GM12865 (cell line): ENCODE results near the gene ELL.

Experiments used
- DNase-seq: peaks from one replicate; pipeline ENCODE4 v3.0.0; 2010; ENCODE audit warnings: low read depth
- H3K4me3 ChIP-seq: 2 replicates; pipeline ENCODE4 v1.5.1; 2011; ENCODE audit warnings: mild to moderate bottlenecking, low read depth, low read length, control low read depth
- CTCF ChIP-seq: IDR thresholded peaks from 2 replicates; pipeline ENCODE4 v1.5.1; 2011; ENCODE audit warnings: low read length, control low read depth, low read depth, inconsistent platforms; ENCODE audit not compliant: insufficient read depth; ENCODE audit errors: missing control alignments

The ELL gene

GRCh38 chr19:18504886-18505610, 16.8 kb downstream of the ELL start:
- DNase-seq, result no peak
- no peak for TF ChIP-seq CTCF
- no peak overlapping the region for H3K4me3 ChIP-seq

DNA sequence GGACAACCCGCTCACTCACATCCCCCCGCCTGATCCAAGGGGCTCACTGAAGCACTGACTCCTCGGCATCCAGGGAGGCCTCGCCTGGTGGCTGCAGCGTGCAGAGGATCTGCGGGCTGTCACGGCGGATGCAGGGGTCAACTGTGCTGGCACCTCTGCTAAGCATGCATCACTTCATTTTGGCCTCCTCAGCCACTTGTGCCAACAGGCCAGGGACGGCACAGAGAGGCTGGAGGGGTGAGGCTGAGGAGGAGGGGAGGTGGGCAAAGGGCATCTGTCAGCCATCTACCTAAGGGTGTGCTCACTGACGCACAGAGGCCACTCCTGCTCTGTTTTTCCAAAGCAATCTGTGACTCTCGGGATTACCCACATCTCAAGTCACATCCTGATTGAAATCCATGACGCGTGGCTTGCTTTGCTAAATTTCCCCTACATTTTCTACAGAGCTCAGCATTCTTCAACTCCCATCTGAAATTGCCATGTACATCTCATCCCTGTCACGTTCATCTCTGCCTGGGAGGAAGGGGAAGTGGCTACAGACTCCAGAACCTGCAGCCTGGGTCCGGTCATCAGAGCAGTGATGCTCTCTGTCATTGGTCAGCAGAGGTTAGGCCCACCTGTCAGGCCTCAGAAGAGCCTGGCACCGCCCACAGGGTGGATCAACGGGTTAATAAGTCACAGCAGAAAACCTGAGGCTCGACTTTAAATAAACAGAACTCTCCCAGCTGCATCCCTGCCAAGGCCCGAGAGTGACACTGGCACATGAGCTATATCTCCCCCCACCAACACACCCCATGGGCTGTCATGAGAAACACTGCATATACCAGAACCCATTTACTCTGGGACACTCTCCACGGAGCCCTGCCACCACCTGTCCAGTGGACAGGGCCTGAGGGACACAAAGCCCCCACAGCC, 17.6 kb downstream of the ELL start:
- no peak for TF ChIP-seq CTCF
- no peak for DNase-seq
- H3K4me3 ChIP-seq, result no peak overlapping the region

- H3K4me3 ChIP-seq, result no peak overlapping the region
- no peak for TF ChIP-seq CTCF
- no peak for DNase-seq
These were observed 18.4 kb downstream of the ELL start for GRCh38 chr19:18503337-18503970.

- no peak for DNase-seq
- no peak overlapping the region for H3K4me3 ChIP-seq
- TF ChIP-seq CTCF, result no peak
These were observed 19.1 kb downstream of the ELL start for GRCh38 chr19:18502638-18503294.

- no peak for DNase-seq
- no peak for TF ChIP-seq CTCF
- no peak overlapping the region for H3K4me3 ChIP-seq
These were observed 19.6 kb downstream of the ELL start for GRCh38 chr19:18502246-18502637.

- TF ChIP-seq CTCF, result no peak
These were observed 20.0 kb downstream of the ELL start for GRCh38 chr19:18501832-18502231.

More at GRCh38 chr19:18501832-18502231, 20.0 kb downstream of the ELL start:
- DNase-seq, result no peak
- H3K4me3 ChIP-seq, result no peak overlapping the region
